Measurements from ENCODE around the gene TCP11L2. TPM values are rescaled to one million over a fixed set of nuclear protein-coding genes. Genes with fewer than 3 reads are reported as not detected.

The TCP11L2 gene
- total and polyA plus RNA-seq, 2 of the 13 experiments (the other 11 are each of a cell fraction or from before 2014, with no cell fraction given): 4.6 to 24.1 TPM

DNA sequence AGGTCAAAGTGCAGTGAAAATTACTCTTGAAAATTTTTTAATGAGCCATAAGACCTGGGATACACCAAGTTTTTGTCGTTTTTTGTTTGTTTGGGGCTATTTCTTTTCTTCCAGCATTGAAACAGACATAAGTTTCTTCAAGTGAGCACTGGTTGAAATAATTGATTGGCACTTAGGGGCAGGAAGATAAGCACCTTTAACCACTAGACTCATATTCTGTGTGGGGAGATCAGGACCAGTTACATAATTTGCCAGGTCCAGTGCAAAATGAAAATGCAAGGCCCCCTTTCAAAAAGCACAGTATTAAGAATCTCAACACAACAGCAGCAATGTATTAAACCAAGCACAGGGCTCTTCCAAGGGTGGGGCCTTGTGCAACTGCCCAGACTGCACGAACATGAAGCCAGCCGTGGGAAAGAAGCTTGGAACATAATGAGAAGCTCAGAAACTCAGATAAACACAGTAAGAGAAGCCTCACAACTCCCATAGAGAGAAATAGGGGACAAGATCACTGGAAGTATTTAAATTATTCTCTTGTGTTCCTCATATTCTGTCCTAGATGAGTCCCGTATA, 3.2 kb upstream of the TCP11L2 start:
- peaks cover 61% of the 10 kb centered on the region for H3K4me1 ChIP-seq (ENCODE audit: insufficient read depth, low read length)
- intact Hi-C loops (cut with micrococcal nuclease; ENCODE audit: unreplicated experiment) (no loop called here), in situ Hi-C loops (cut with HindIII; ENCODE audit: extremely low pct_ligation_motif_present, low pct_unique_long_range_greater_than_20kb) (no loop called here)
- no peaks in the 10 kb centered on the region for H3K27me3 ChIP-seq (ENCODE audit: control insufficient read depth in 1 of 2, insufficient read depth in 2 of 2, low read length in 2 of 2)
- ATAC-seq (no peak), DNase-seq (ENCODE audit: low spot score) (no peak), FAIRE-seq (no peak)
- TF ChIP-seq ZNF709 (CRISPR knock-in tag; IDR thresholded peaks at IDR 0.05): no peak
- no peak for TF ChIP-seq YEATS4 (CRISPR knock-in tag; IDR thresholded peaks at IDR 0.05; ENCODE audit: borderline replicate concordance)
- peaks cover 2% of the 10 kb centered on the region for H3K79me2 ChIP-seq (ENCODE audit: insufficient read depth, low read length)
- H3K27ac ChIP-seq (ENCODE audit: extremely low read length, insufficient read depth, low read length): no peak overlapping the region
- H3K4me2 ChIP-seq (ENCODE audit: low read depth, low read length): no peak overlapping the region
- H2AFZ ChIP-seq (ENCODE audit: low read length): no peak overlapping the region
- no peaks in the 10 kb centered on the region for H4K20me1 ChIP-seq (ENCODE audit: insufficient read depth, low read length)
- WGBS (ENCODE audit: low lambda C conversion rate): 33% methylated on average over 4 of the region's 4 CpGs
- BruUV-seq (replicated peaks): no TSS peak
- POLR2A ChIA-PET: no interaction called here
- no peak overlapping the region for H3K4me3 ChIP-seq (replicated peaks in 1 of 3; ENCODE audit: insufficient read depth in 1 of 3, low read depth in 2 of 3, low read length in 3 of 3)
- H3K36me3 ChIP-seq (replicated peaks in 1 of 2; ENCODE audit: control insufficient read depth in 1 of 2, insufficient read depth in 2 of 2, low read length in 2 of 2): no peaks in the 10 kb centered on the region
- CTCF ChIA-PET (ENCODE audit: low intra/inter-chr PET ratio, low total read pairs): no interaction called here
- no peaks in the 10 kb centered on the region for H3K9me3 ChIP-seq (ENCODE audit: low read length)
- no peak overlapping the region for H3K9ac ChIP-seq (ENCODE audit: insufficient read depth, low read depth, low read length)

DNA sequence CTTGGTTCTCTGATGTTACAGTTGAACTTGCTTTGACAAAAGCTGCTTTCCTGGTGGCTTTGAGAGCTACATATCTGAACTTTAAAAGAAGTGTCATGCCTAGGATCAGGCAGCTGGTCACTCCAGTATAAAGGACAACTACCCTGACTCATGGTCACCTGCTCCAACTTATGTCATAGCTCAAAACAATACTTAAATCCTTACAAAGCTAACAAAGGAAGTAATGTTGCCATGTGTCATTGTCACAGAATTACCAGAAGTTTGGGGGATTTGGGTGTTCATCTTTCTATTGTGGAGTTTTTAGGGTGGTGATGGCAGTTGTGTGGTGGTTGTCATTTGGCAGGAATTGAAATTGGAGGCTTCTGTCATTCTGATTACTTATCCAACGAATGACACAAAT, 1.8 kb upstream of the TCP11L2 start:
- no peak overlapping the region for H3K4me3 ChIP-seq (replicated peaks in 1 of 3; ENCODE audit: insufficient read depth in 1 of 3, low read depth in 2 of 3, low read length in 3 of 3)
- no peak overlapping the region for H3K27ac ChIP-seq (ENCODE audit: extremely low read length, insufficient read depth, low read length)
- H2AFZ ChIP-seq (ENCODE audit: low read length): no peak overlapping the region
- H3K4me1 ChIP-seq (ENCODE audit: insufficient read depth, low read length): peaks cover 73% of the 10 kb centered on the region
- FAIRE-seq (no peak), ATAC-seq (no peak), DNase-seq (ENCODE audit: low spot score) (peak; percentile 46)
- peak overlapping the region; percentile 94; the same call in 1 of the 2 replicates for H3K4me2 ChIP-seq (ENCODE audit: low read depth, low read length)
- intact Hi-C loops (cut with micrococcal nuclease; ENCODE audit: unreplicated experiment): no loop called here
- no peaks in the 10 kb centered on the region for H3K36me3 ChIP-seq (replicated peaks in 1 of 2; ENCODE audit: control insufficient read depth in 1 of 2, insufficient read depth in 2 of 2, low read length in 2 of 2)
- H3K9ac ChIP-seq (ENCODE audit: insufficient read depth, low read depth, low read length): no peak overlapping the region
- ChIA-PET CTCF (ENCODE audit: low intra/inter-chr PET ratio, low total read pairs) (no interaction called here), POLR2A (interaction anchor here (1.0 to 3.5 kb wide), 7 partner anchors 11 to 162 kb away, joined by 3 to 26 read pairs (median 5); partner anchors contain the start of genes CKAP4, NUAK1 and POLR3B)
- no peaks in the 10 kb centered on the region for H4K20me1 ChIP-seq (ENCODE audit: insufficient read depth, low read length)
- 63% methylated on average over 1 of the region's 1 CpG for WGBS (ENCODE audit: low lambda C conversion rate)
- peaks cover 2% of the 10 kb centered on the region for H3K79me2 ChIP-seq (ENCODE audit: insufficient read depth, low read length)
- no peaks in the 10 kb centered on the region for H3K27me3 ChIP-seq (ENCODE audit: control insufficient read depth in 1 of 2, insufficient read depth in 2 of 2, low read length in 2 of 2)
- BruUV-seq (replicated peaks): no TSS peak
- in situ Hi-C loops (cut with HindIII; ENCODE audit: extremely low pct_ligation_motif_present, low pct_unique_long_range_greater_than_20kb): no loop called here
- no peaks in the 10 kb centered on the region for H3K9me3 ChIP-seq (ENCODE audit: low read length)
- TF ChIP-seq SMAD3 (CRISPR knock-in tag; IDR thresholded peaks at IDR 0.05) (no peak), ETV5 (CRISPR knock-in tag; IDR thresholded peaks at IDR 0.05; ENCODE audit: borderline replicate concordance) (no peak), PHF21A (CRISPR knock-in tag; IDR thresholded peaks at IDR 0.05) (no peak), CBFB (CRISPR knock-in tag; IDR thresholded peaks at IDR 0.05) (no peak), ZNF256 (CRISPR knock-in tag; conservative IDR thresholded peaks at IDR 0.05) (no peak), GATAD2A (CRISPR knock-in tag; IDR thresholded peaks at IDR 0.05) (peak; percentile 25; the same call in 1 of the 2 replicates), ZBTB20 (CRISPR knock-in tag; IDR thresholded peaks at IDR 0.05; ENCODE audit: borderline replicate concordance, low read depth) (no peak), ZNF780A (CRISPR knock-in tag; IDR thresholded peaks at IDR 0.05) (no peak), ZNF678 (CRISPR knock-in tag; IDR thresholded peaks at IDR 0.05) (no peak), TEAD3 (CRISPR knock-in tag; optimal IDR thresholded peaks at IDR 0.05; ENCODE audit: borderline replicate concordance) (no peak)
- TF ChIP-seq, protein P1, sequence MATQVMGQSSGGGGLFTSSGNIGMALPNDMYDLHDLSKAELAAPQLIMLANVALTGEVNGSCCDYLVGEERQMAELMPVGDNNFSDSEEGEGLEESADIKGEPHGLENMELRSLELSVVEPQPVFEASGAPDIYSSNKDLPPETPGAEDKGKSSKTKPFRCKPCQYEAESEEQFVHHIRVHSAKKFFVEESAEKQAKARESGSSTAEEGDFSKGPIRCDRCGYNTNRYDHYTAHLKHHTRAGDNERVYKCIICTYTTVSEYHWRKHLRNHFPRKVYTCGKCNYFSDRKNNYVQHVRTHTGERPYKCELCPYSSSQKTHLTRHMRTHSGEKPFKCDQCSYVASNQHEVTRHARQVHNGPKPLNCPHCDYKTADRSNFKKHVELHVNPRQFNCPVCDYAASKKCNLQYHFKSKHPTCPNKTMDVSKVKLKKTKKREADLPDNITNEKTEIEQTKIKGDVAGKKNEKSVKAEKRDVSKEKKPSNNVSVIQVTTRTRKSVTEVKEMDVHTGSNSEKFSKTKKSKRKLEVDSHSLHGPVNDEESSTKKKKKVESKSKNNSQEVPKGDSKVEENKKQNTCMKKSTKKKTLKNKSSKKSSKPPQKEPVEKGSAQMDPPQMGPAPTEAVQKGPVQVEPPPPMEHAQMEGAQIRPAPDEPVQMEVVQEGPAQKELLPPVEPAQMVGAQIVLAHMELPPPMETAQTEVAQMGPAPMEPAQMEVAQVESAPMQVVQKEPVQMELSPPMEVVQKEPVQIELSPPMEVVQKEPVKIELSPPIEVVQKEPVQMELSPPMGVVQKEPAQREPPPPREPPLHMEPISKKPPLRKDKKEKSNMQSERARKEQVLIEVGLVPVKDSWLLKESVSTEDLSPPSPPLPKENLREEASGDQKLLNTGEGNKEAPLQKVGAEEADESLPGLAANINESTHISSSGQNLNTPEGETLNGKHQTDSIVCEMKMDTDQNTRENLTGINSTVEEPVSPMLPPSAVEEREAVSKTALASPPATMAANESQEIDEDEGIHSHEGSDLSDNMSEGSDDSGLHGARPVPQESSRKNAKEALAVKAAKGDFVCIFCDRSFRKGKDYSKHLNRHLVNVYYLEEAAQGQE (IDR thresholded peaks at IDR 0.05; ENCODE audit: borderline replicate concordance in 1 of 2, low read depth in 1 of 2, low read length in 2 of 2): no peak
- TF ChIP-seq, protein P2, sequence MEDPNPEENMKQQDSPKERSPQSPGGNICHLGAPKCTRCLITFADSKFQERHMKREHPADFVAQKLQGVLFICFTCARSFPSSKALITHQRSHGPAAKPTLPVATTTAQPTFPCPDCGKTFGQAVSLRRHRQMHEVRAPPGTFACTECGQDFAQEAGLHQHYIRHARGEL (CRISPR knock-in tag; IDR thresholded peaks at IDR 0.05): no peak
